Stimulated activated CD8-positive, alpha-beta memory T cell treated with anti-CD3 and anti-CD28 coated beads, Interleukin-4, amount 100 ng/mL, for 4 hours (primary cell): ENCODE results near the gene CMPK2.

Experiments used
- DNase-seq, 2 donors: peaks; one replicate each; pipeline ENCODE4 v3.0.0-alpha.2; 2020; ENCODE audit warnings: low read depth in 2 of 2, low spot score in 1 of 2

The CMPK2 gene

GRCh38 chr2:6845903-6846302 lies 19.8 kb downstream of the CMPK2 start:
- DNase-seq: no peak

- DNase-seq: no peak
Measured at GRCh38 chr2:6845312-6845711, 20.4 kb downstream of the CMPK2 start.

- no peak for DNase-seq
Measured at GRCh38 chr2:6841537-6842287, 24.0 kb downstream of the CMPK2 start.

GRCh38 chr2:6838673-6839319 lies 26.9 kb downstream of the CMPK2 start:
- no peak for DNase-seq

GRCh38 chr2:6835467-6835866 lies 30.2 kb downstream of the CMPK2 start:
- DNase-seq: no peak

- no peak for DNase-seq
Measured at GRCh38 chr2:6834163-6834562, 31.5 kb downstream of the CMPK2 start.

- DNase-seq: no peak
Measured at GRCh38 chr2:6833300-6833604, 32.5 kb downstream of the CMPK2 start.

GRCh38 chr2:6832596-6833299 lies 33.0 kb downstream of the CMPK2 start:
- DNase-seq: no peak

GRCh38 chr2:6831229-6831628 lies 34.5 kb downstream of the CMPK2 start:
- no peak for DNase-seq

- DNase-seq: no peak
Measured at GRCh38 chr2:6828299-6828584, 37.5 kb downstream of the CMPK2 start.

- DNase-seq: no peak
Measured at GRCh38 chr2:6827566-6828298, 38.0 kb downstream of the CMPK2 start.

- DNase-seq: peak; percentile 18 to 40
Measured at GRCh38 chr2:6826081-6826913, 39.4 kb downstream of the CMPK2 start.

GRCh38 chr2:6824962-6825361 lies 40.7 kb downstream of the CMPK2 start:
- DNase-seq: no peak

GRCh38 chr2:6823111-6823510 lies 42.6 kb downstream of the CMPK2 start:
- no peak for DNase-seq

GRCh38 chr2:6822406-6822805 lies 43.3 kb downstream of the CMPK2 start:
- no peak for DNase-seq

- DNase-seq: no peak
Measured at GRCh38 chr2:6820903-6821584, 44.7 kb downstream of the CMPK2 start.

GRCh38 chr2:6820236-6820635 lies 45.5 kb downstream of the CMPK2 start:
- DNase-seq: no peak

- no peak for DNase-seq
Measured at GRCh38 chr2:6819668-6820067, 46.0 kb downstream of the CMPK2 start.

- no peak for DNase-seq
Measured at GRCh38 chr2:6818012-6818411, 47.7 kb downstream of the CMPK2 start.

- no peak for DNase-seq
Measured at GRCh38 chr2:6814869-6815268, 50.8 kb downstream of the CMPK2 start.

- DNase-seq: no peak
Measured at GRCh38 chr2:6814312-6814711, 51.4 kb downstream of the CMPK2 start.
